Vagina (tissue), 2 donors: ENCODE data around the gene SLC29A3. TPM values are rescaled to one million over a fixed set of nuclear protein-coding genes. Genes with fewer than 3 reads are reported as not detected.
"Not testable (repeated sequence)": the region's sequence is repeated elsewhere in the genome, so short reads cannot be mapped to it uniquely, and the experiment has no call there.

ENCODE experiments used
- DNase-seq, 2 donors: peaks; one replicate each; pipeline ENCODE4 v3.0.0-alpha.2; 2017; ENCODE audit errors: extremely low spot score in 2 of 2
- H3K27ac ChIP-seq: fragments of 200-600 bp; sonication (generic); one replicate; pipeline ENCODE4 v1.5.1; 2019
- H3K27me3 ChIP-seq: fragments of 200-600 bp; sonication (generic); one replicate; pipeline ENCODE4 v1.5.1; 2019
- H3K36me3 ChIP-seq, 2 donors: fragments of 200-600 bp; sonication (generic); one replicate each; pipeline ENCODE4 v1.5.1; 2017 to 2019
- H3K4me1 ChIP-seq: fragments of 200-600 bp; sonication (generic); one replicate; pipeline ENCODE4 v1.5.1; 2019
- H3K4me3 ChIP-seq, 2 donors: fragments of 200-600 bp; sonication (generic); 1 replicate in 1 of 2; 2 replicates in 1 of 2; pipeline ENCODE4 v1.5.1; 2016 to 2019
- H3K9me3 ChIP-seq: fragments of 200-600 bp; sonication (generic); one replicate; pipeline ENCODE4 v1.5.1; 2019
- POLR2A ChIP-seq, 2 donors: fragments of 450-650 bp; IDR thresholded peaks; one replicate each; pipeline ENCODE4 v1.6.1; 2017; ENCODE audit warnings: antibody characterized with exemption in 2 of 2, mild to moderate bottlenecking in 2 of 2, moderate library complexity in 2 of 2
- POLR2AphosphoS5 ChIP-seq, 2 donors: sonication (generic); formaldehyde crosslinking; IDR thresholded peaks; one replicate each; pipeline ENCODE4 v1.9.0; 2017; ENCODE audit warnings: antibody characterized with exemption in 2 of 2, mild to moderate bottlenecking in 2 of 2, low read depth in 1 of 2; ENCODE audit not compliant: insufficient read depth in 1 of 2
- intact Hi-C: fragments of 100-400 bp; cut with DNase I; formaldehyde crosslinking; loops from one replicate; pipeline ENCODE4 v1.15.1; 2023
- total RNA-seq: library from RNA; depleted of rRNA; stranded (reverse); fragments of >200 nt; gene quantifications from one replicate; pipeline ENCODE4 v1.2.3, GENCODE V29; 2016
- TF ChIP-seq, protein P1 (sequence below), 3 experiments: fragments of 450-650 bp in 2 of 3; fragments of 200-600 bp in 1 of 3; sonication (generic) in 1 of 3; IDR thresholded peaks; one replicate each; pipeline ENCODE4 v1.5.1; 2017 to 2019; ENCODE audit warnings: antibody characterized with exemption in 3 of 3, mild to moderate bottlenecking in 2 of 3, moderate library complexity in 2 of 3

The SLC29A3 gene
- total RNA-seq, 1 donor from 2014 or later = 7.6 TPM

DNA sequence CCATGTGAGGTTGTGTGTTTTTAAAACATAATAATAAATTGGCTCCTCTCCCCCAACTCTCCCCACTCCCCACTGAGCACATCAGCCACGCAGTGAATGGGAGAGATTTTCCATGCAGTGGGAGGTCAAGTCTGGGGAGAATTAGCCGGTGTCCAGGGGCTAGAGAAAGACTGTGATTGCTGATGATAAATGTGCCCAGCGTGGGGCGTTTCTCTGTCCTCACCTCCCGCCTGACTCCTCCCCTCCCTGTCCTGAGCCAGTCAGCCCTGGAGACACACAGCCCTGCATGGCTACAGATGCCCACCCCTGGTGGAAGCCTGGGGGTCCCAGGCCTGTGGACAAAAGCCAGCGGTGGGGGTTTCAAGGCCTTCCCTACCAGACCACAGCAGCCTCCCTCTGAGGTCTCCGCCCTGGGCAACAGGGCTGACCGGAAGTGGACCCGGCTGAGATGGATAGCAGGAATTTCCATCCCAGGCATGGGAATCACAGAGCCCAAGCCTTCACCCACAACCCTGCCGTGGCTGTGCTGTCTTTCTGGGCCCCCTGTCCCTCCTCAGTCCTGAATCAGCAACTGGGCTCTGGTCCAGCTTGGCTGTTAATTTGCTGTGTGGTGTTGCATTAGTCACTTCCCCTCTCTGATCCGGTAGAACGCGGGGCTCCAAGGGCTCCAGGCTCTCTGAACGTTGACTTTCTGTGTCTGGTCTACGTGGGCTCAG, 46.8 kb upstream of the SLC29A3 start:
- H3K36me3 ChIP-seq = no peaks in the 10 kb centered on the region
- H3K4me1 ChIP-seq = peaks cover 15% of the 10 kb centered on the region
- H3K4me3 ChIP-seq = no peak overlapping the region
- TF ChIP-seq POLR2AphosphoS5 (IDR thresholded peaks at IDR 0.05; ENCODE audit: insufficient read depth in 1 of 2, low read depth in 1 of 2) (no peak), POLR2A (IDR thresholded peaks at IDR 0.05) (no peak)
- TF ChIP-seq, protein P1, sequence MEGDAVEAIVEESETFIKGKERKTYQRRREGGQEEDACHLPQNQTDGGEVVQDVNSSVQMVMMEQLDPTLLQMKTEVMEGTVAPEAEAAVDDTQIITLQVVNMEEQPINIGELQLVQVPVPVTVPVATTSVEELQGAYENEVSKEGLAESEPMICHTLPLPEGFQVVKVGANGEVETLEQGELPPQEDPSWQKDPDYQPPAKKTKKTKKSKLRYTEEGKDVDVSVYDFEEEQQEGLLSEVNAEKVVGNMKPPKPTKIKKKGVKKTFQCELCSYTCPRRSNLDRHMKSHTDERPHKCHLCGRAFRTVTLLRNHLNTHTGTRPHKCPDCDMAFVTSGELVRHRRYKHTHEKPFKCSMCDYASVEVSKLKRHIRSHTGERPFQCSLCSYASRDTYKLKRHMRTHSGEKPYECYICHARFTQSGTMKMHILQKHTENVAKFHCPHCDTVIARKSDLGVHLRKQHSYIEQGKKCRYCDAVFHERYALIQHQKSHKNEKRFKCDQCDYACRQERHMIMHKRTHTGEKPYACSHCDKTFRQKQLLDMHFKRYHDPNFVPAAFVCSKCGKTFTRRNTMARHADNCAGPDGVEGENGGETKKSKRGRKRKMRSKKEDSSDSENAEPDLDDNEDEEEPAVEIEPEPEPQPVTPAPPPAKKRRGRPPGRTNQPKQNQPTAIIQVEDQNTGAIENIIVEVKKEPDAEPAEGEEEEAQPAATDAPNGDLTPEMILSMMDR (IDR thresholded peaks at IDR 0.05) = no peak
- no peak overlapping the region for H3K27ac ChIP-seq
- intact Hi-C loops = no loop called here
- no peaks in the 10 kb centered on the region for H3K27me3 ChIP-seq
- H3K9me3 ChIP-seq = no peaks in the 10 kb centered on the region
- no peak for DNase-seq

DNA sequence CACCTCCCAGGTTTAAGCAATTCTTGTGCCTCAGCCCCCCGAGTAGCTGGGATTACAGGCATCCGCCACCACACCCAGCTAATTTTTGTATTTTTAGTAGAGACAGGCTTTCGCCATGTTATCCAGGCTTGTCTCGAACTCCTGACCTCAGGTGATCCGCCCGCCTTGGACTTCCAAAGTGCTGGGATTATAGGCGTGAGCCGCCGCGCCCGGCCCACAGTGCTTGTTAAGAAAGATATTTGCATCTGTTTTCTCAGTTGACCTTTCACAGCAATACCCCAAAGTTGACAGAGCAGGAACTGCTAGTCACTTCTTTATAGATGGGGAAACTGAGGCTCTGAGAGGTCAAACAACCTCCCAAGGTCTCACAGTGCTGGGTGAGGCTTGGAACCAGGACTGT, 46.1 kb upstream of the SLC29A3 start:
- peaks cover 15% of the 10 kb centered on the region for H3K4me1 ChIP-seq
- H3K9me3 ChIP-seq, H3K27me3 ChIP-seq, H3K27ac ChIP-seq, DNase-seq, H3K36me3 ChIP-seq, H3K4me3 ChIP-seq, intact Hi-C loops: not testable (repeated sequence)

DNA sequence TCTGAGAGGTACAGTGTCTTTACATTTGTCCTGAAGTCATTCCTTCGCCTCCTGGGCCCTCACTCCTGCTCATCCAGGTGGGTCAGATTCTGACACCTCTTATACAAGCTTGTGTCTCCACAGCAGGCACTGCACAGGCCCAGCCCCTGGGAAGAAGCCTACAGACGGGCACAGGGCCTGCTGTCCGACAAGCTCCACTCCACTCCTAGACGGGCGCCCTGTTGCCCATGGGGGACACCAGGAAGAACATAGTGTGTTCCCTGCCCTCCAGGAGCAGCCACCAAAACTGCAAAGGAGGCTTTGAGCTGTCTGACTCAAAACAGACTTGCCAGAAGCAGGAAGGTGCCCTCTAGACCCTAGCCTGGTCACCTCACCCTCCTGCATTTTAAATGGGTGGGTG, 45.6 kb upstream of the SLC29A3 start:
- Histone ChIP-seq H3K4me3 (no peak overlapping the region), H3K27me3 (no peaks in the 10 kb centered on the region), H3K36me3 (no peaks in the 10 kb centered on the region), H3K9me3 (no peaks in the 10 kb centered on the region), H3K4me1 (peaks cover 15% of the 10 kb centered on the region), H3K27ac (no peak overlapping the region)
- TF ChIP-seq POLR2A (IDR thresholded peaks at IDR 0.05) = no peak
- TF ChIP-seq, protein P1 (IDR thresholded peaks at IDR 0.05) = no peak
- TF ChIP-seq POLR2AphosphoS5 (IDR thresholded peaks at IDR 0.05; ENCODE audit: insufficient read depth in 1 of 2, low read depth in 1 of 2) = no peak
- no peak for DNase-seq
- intact Hi-C loops = no loop called here

- TF ChIP-seq POLR2AphosphoS5 (IDR thresholded peaks at IDR 0.05; ENCODE audit: insufficient read depth in 1 of 2, low read depth in 1 of 2) (no peak), POLR2A (IDR thresholded peaks at IDR 0.05) (no peak)
- TF ChIP-seq, protein P1 (IDR thresholded peaks at IDR 0.05) = no peak
- intact Hi-C loops = no loop called here
- Histone ChIP-seq H3K27ac (no peak overlapping the region), H3K4me1 (no peaks in the 10 kb centered on the region), H3K9me3 (no peaks in the 10 kb centered on the region), H3K27me3 (no peaks in the 10 kb centered on the region), H3K36me3 (no peaks in the 10 kb centered on the region), H3K4me3 (no peak overlapping the region)
- no peak for DNase-seq
These were observed 43.9 kb upstream of the SLC29A3 start for GRCh38 chr10:71274901-71275796.

DNA sequence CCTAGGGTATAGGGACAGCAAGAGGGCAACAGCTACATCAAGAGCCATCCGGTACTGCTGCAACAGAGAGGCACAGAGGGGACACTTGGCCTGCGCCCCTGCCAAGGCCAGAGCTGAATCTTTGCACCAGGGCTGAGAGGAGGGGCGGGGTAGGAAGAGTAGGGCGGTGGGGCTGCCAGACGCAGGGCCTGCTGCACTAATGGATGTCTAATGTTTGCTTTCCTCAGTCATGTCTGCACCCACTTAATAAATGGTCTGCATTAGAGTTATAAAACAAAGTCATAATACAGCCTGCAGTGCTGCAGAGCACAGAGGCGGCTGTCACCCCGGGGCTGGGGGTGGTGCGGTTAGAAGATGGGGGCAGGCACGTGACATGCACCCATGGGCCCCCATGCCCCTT, 42.2 kb upstream of the SLC29A3 start:
- Histone ChIP-seq H3K27ac (no peak overlapping the region), H3K36me3 (no peaks in the 10 kb centered on the region), H3K4me3 (no peak overlapping the region), H3K27me3 (no peaks in the 10 kb centered on the region), H3K4me1 (no peaks in the 10 kb centered on the region), H3K9me3 (no peaks in the 10 kb centered on the region)
- no peak for DNase-seq
- intact Hi-C loops = no loop called here
- TF ChIP-seq POLR2A (IDR thresholded peaks at IDR 0.05) = no peak
- TF ChIP-seq, protein P1 (IDR thresholded peaks at IDR 0.05) = no peak
- no peak for TF ChIP-seq POLR2AphosphoS5 (IDR thresholded peaks at IDR 0.05; ENCODE audit: insufficient read depth in 1 of 2, low read depth in 1 of 2)
